GM12873 (cell line): ENCODE results near the gene CCT3.

ENCODE experiments used
- CTCF ChIP-seq: IDR thresholded peaks from 2 replicates; pipeline ENCODE4 v1.5.1; 2012; ENCODE audit warnings: low read depth, mild to moderate bottlenecking, moderate library complexity, low read length, control low read depth; ENCODE audit not compliant: insufficient read depth; ENCODE audit errors: missing control alignments

The CCT3 gene

GRCh38 chr1:156308078-156308477 lies 30.0 kb downstream of the CCT3 start:
- TF ChIP-seq CTCF: no peak

- no peak for TF ChIP-seq CTCF
Measured at GRCh38 chr1:156305215-156305614, 32.9 kb downstream of the CCT3 start.

- no peak for TF ChIP-seq CTCF
Measured at GRCh38 chr1:156303241-156303640, 34.9 kb downstream of the CCT3 start.

GRCh38 chr1:156298852-156299357 lies 39.2 kb downstream of the CCT3 start, which contains the start of gene VHLL:
VHLL (minus strand) TSS chr1:156299307; CDS start chr1:156299189, 118 bp downstream.
- no peak for TF ChIP-seq CTCF

GRCh38 chr1:156295391-156295947 lies 42.6 kb downstream of the CCT3 start, which contains the start of gene GLMP:
GLMP (minus strand) TSS chr1:156295679; CDS start chr1:156295645, 34 bp downstream.
- TF ChIP-seq CTCF: no peak

GRCh38 chr1:156293895-156294294 lies 44.2 kb downstream of the CCT3 start:
- TF ChIP-seq CTCF: no peak

GRCh38 chr1:156293098-156293434 lies 45.0 kb downstream of the CCT3 start:
- no peak for TF ChIP-seq CTCF
